Uterus (tissue), 2 donors: ENCODE results near the gene GMCL1.

Experiments
- POLR2A ChIP-seq, 2 donors: fragments of 450-650 bp; IDR thresholded peaks; one replicate each; pipeline ENCODE4 v1.6.1; 2016; ENCODE audit warnings: antibody characterized with exemption in 2 of 2, mild to moderate bottlenecking in 1 of 2, moderate library complexity in 1 of 2
- TF ChIP-seq, protein P1 (sequence below), 4 experiments: fragments of 200-600 bp in 2 of 4; fragments of 450-650 bp in 2 of 4; sonication (generic) in 2 of 4; IDR thresholded peaks; one replicate each; pipeline ENCODE4 v1.5.1; 2016 to 2019; ENCODE audit warnings: antibody characterized with exemption in 4 of 4, mild to moderate bottlenecking in 2 of 4, moderate library complexity in 1 of 4

DNA sequence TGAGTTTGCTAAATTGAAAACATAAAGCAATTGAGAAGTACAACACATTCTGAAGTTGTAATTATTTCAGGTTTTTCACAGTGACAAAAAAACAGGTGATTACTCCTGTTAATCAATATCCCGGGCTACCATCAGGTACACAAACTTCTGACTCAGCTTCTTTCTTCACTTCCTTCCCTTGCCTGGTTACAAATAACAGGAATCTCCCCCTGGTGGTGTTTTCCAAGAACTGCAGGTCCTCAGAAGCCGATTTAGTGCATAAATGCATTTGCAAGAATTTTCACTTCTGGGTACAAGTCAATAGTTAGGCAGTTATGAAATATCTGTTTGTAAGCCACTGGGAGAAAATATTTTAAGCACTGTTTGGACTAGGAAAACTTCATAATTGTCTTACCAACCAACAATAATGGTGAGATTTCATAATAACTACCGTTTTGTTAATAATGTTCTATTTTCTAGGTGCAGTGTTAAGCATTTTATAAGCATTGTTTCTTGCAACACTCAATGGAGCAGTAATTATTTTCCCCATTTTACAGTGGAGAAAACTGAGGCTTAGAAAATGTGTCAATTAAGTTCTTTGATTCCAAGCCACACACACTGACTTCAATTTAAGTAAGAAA is 12.4 kb upstream of the GMCL1 start:
- TF ChIP-seq, protein P1, sequence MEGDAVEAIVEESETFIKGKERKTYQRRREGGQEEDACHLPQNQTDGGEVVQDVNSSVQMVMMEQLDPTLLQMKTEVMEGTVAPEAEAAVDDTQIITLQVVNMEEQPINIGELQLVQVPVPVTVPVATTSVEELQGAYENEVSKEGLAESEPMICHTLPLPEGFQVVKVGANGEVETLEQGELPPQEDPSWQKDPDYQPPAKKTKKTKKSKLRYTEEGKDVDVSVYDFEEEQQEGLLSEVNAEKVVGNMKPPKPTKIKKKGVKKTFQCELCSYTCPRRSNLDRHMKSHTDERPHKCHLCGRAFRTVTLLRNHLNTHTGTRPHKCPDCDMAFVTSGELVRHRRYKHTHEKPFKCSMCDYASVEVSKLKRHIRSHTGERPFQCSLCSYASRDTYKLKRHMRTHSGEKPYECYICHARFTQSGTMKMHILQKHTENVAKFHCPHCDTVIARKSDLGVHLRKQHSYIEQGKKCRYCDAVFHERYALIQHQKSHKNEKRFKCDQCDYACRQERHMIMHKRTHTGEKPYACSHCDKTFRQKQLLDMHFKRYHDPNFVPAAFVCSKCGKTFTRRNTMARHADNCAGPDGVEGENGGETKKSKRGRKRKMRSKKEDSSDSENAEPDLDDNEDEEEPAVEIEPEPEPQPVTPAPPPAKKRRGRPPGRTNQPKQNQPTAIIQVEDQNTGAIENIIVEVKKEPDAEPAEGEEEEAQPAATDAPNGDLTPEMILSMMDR (IDR thresholded peaks at IDR 0.05), result peak; percentile 85 to 97 (median 92)
- no peak for TF ChIP-seq POLR2A (IDR thresholded peaks at IDR 0.05)
